ENCODE data around the gene CCDC33. TPM values are rescaled to one million over a fixed set of nuclear protein-coding genes. Genes with fewer than 3 reads are reported as not detected.

The CCDC33 gene
- total and polyA plus RNA-seq, 3 experiments from 2014 or later: not detected

- Mint-ChIP-seq H3K27me3 (peaks cover 28 to 64% of the 10 kb centered on the region in 2 donors), H3K36me3 (no peaks in the 10 kb centered on the region), H3K4me1 (no peaks in the 10 kb centered on the region), H3K4me3 (no peak overlapping the region), H3K9me3 (no peaks in the 10 kb centered on the region), H3K27ac (no peak overlapping the region)
- Histone ChIP-seq H3K27me3 (ENCODE audit: insufficient read depth, low read length, poor library complexity, severe bottlenecking) (peaks cover 12% of the 10 kb centered on the region), H3K27ac (ENCODE audit: low read depth, low read length) (no peak overlapping the region), H3K4me1 (ENCODE audit: insufficient read depth, low read length) (no peaks in the 10 kb centered on the region), H3K36me3 (ENCODE audit: insufficient read depth, low read length) (no peaks in the 10 kb centered on the region), H3K9me3 (ENCODE audit: low read length) (no peaks in the 10 kb centered on the region), H3K4me3 (ENCODE audit: low read length) (no peak overlapping the region)
- POLR2A ChIA-PET: no interaction called here
- DNase-seq: no peak
- CTCF ChIA-PET: no interaction called here
These were observed 64.1 kb downstream of the CCDC33 start for GRCh38 chr15:74300057-74300795.

DNA sequence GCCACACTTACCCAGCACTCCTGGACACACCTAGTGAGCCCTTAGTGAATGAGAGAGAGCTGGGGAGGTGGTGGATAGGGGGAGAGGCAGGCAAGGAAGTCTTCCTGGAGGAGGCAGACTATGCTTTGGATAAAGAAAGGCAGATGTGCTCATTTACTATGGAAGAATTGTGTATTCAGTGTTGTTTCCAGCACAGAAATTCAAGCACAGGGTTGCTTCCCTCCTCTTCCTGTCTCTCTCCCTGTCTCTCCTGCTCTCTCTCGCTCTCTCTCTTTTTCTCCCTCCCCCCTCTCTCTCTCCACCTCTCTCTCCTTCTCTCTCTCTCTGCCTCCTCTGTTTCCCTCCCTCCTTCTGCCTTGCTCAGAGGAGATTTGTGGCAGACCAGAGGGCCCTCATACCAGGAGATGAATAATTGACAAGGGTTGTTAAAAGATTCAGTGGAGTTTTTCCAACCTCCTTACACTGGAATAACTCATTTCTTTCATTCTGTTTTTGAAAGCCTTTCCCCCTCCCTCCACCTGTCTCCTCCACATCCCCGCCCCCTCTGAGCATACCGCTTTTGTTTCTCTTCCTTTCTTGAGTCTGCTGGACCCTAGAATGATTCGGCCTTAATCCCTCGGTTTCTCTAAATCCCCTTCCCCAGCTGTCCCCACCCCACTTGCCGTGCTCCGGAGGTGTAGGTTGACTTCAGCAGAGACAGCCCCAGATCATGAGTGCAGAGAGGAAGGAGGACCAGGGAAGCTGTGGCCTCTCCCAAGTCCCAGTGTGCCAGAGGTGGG is 65.6 kb downstream of the CCDC33 start:
- Histone ChIP-seq H3K27me3 (ENCODE audit: insufficient read depth, low read length, poor library complexity, severe bottlenecking) (peaks cover 12% of the 10 kb centered on the region), H3K4me3 (ENCODE audit: low read length) (no peak overlapping the region), H3K9me3 (ENCODE audit: low read length) (no peaks in the 10 kb centered on the region), H3K36me3 (ENCODE audit: insufficient read depth, low read length) (no peaks in the 10 kb centered on the region), H3K4me1 (ENCODE audit: insufficient read depth, low read length) (no peaks in the 10 kb centered on the region), H3K27ac (ENCODE audit: low read depth, low read length) (no peak overlapping the region)
- Mint-ChIP-seq H3K4me1 (no peaks in the 10 kb centered on the region), H3K27ac (peak overlapping the region in 1 of 8 donors; percentile 70), H3K36me3 (no peaks in the 10 kb centered on the region), H3K27me3 (peaks cover 33 to 77% of the 10 kb centered on the region in 2 donors), H3K9me3 (no peaks in the 10 kb centered on the region), H3K4me3 (no peak overlapping the region)
- POLR2A ChIA-PET: no interaction called here
- CTCF ChIA-PET: no interaction called here
- DNase-seq: no peak

DNA sequence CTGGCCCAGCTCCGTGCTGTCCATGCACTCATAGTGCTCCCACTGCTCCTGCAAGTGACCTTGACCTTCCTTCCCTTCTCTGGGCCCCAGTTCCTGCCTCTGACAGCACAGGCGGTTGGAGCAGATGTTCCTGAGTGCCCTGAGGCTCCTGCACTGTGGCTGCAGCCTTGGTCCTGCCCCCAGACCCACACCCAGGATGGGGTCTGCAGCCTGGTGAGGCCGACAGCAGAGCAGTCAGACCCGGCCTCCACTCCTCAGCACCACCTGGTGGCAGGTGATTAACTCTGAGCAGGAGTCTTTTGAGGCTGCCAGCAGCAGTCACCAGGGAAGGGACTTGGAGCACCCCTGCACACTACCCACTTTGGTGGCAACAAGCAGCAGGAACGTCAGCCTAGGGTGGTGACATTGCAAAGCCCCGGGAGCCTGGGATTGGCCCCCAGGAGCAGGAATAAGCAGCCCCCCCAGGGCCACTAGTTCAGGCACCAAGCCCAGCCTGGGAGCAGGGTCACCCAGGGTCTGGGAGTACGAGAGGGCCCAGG is 66.8 kb downstream of the CCDC33 start:
- DNase-seq: no peak
- H3K27me3 Mint-ChIP-seq: peaks cover 41 to 84% of the 10 kb centered on the region in 2 donors
- peak overlapping the region in 1 of 8 donors; percentile 28 for H3K27ac Mint-ChIP-seq
- no peaks in the 10 kb centered on the region for H3K4me1 ChIP-seq (ENCODE audit: insufficient read depth, low read length)
- no peak overlapping the region for H3K4me3 Mint-ChIP-seq
- ChIA-PET CTCF (interaction anchor here (1.3 kb wide), 1 partner anchor 19 kb away, joined by 3 read pairs; no protein-coding TSS in a partner anchor), POLR2A (no interaction called here)
- no peaks in the 10 kb centered on the region for H3K36me3 ChIP-seq (ENCODE audit: insufficient read depth, low read length)
- peaks cover 12% of the 10 kb centered on the region for H3K27me3 ChIP-seq (ENCODE audit: insufficient read depth, low read length, poor library complexity, severe bottlenecking)
- no peak overlapping the region for H3K4me3 ChIP-seq (ENCODE audit: low read length)
- no peaks in the 10 kb centered on the region for H3K36me3 Mint-ChIP-seq
- no peaks in the 10 kb centered on the region for H3K9me3 Mint-ChIP-seq
- no peaks in the 10 kb centered on the region for H3K4me1 Mint-ChIP-seq
- no peaks in the 10 kb centered on the region for H3K9me3 ChIP-seq (ENCODE audit: low read length)
- H3K27ac ChIP-seq (ENCODE audit: low read depth, low read length): no peak overlapping the region

- Histone ChIP-seq H3K27me3 (ENCODE audit: insufficient read depth, low read length, poor library complexity, severe bottlenecking) (peaks cover 12% of the 10 kb centered on the region), H3K4me1 (ENCODE audit: insufficient read depth, low read length) (no peaks in the 10 kb centered on the region), H3K36me3 (ENCODE audit: insufficient read depth, low read length) (no peaks in the 10 kb centered on the region), H3K4me3 (ENCODE audit: low read length) (no peak overlapping the region), H3K9me3 (ENCODE audit: low read length) (no peaks in the 10 kb centered on the region), H3K27ac (ENCODE audit: low read depth, low read length) (no peak overlapping the region)
- Mint-ChIP-seq H3K4me3 (no peak overlapping the region), H3K9me3 (no peaks in the 10 kb centered on the region), H3K27me3 (peaks cover 40 to 85% of the 10 kb centered on the region in 2 donors), H3K27ac (no peak overlapping the region), H3K4me1 (no peaks in the 10 kb centered on the region), H3K36me3 (no peaks in the 10 kb centered on the region)
- DNase-seq: no peak
- POLR2A ChIA-PET: no interaction called here
- CTCF ChIA-PET: interaction anchor here (1.3 kb wide), 1 partner anchor 18 kb away, joined by 3 read pairs; no protein-coding TSS in a partner anchor
These were observed 67.7 kb downstream of the CCDC33 start for GRCh38 chr15:74303741-74304309.

DNA sequence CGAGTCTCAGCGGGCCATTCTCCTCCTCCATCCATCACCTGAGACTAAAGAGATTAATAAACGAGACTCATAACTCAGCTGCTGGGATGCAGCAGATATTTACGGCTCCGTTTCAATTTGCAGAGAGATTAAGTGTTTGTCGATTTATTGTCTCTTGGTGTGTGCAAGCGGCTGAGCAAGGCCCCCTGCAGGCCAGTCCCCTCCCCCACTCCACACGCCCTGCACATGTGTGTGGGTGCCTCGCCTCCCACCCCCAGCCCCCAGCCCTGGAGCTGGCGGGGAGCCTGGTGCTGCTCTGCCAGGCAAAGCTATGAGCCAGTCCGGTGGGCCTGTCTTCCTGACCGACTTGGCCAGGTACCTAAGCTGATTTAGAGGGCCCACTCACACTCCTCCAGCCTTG is 68.3 kb downstream of the CCDC33 start:
- Mint-ChIP-seq H3K4me1 (no peaks in the 10 kb centered on the region), H3K36me3 (no peaks in the 10 kb centered on the region), H3K4me3 (no peak overlapping the region), H3K9me3 (no peaks in the 10 kb centered on the region), H3K27ac (no peak overlapping the region), H3K27me3 (peaks cover 40 to 89% of the 10 kb centered on the region in 2 donors)
- POLR2A ChIA-PET: no interaction called here
- Histone ChIP-seq H3K4me1 (ENCODE audit: insufficient read depth, low read length) (no peaks in the 10 kb centered on the region), H3K27me3 (ENCODE audit: insufficient read depth, low read length, poor library complexity, severe bottlenecking) (peaks cover 12% of the 10 kb centered on the region), H3K36me3 (ENCODE audit: insufficient read depth, low read length) (no peaks in the 10 kb centered on the region), H3K4me3 (ENCODE audit: low read length) (no peak overlapping the region), H3K9me3 (ENCODE audit: low read length) (no peaks in the 10 kb centered on the region), H3K27ac (ENCODE audit: low read depth, low read length) (no peak overlapping the region)
- CTCF ChIA-PET: interaction anchor here (1.0 to 1.3 kb wide), 2 partner anchors 18 kb away, joined by 3 to 4 read pairs; no protein-coding TSS in a partner anchor
- no peak for DNase-seq

DNA sequence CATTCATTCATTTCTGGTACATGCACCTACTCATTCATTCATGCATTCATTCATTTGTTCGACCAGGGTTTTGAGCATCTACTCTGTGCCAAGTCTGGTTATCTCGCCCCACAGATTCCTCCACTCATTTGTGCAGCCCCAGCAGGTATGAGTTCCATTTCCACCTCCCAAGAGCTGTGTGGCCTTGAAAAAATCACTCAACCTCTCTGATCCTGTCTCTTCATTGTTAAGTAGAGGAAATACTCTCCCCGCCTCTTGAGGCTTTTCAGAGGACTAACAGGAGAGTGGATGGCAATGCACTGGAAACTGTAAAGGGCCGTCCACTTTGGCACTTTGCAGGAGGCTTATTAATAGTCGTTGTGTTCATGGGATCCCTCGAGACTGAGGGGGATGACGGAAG is 69.6 kb downstream of the CCDC33 start:
- H3K9me3 ChIP-seq (ENCODE audit: low read length): no peaks in the 10 kb centered on the region
- no peak overlapping the region for H3K4me3 ChIP-seq (ENCODE audit: low read length)
- Mint-ChIP-seq H3K36me3 (no peaks in the 10 kb centered on the region), H3K4me1 (no peaks in the 10 kb centered on the region), H3K4me3 (no peak overlapping the region), H3K27ac (no peak overlapping the region), H3K27me3 (peaks cover 39 to 78% of the 10 kb centered on the region in 2 donors), H3K9me3 (no peaks in the 10 kb centered on the region)
- H3K36me3 ChIP-seq (ENCODE audit: insufficient read depth, low read length): no peaks in the 10 kb centered on the region
- peaks cover 12% of the 10 kb centered on the region for H3K27me3 ChIP-seq (ENCODE audit: insufficient read depth, low read length, poor library complexity, severe bottlenecking)
- DNase-seq: no peak
- ChIA-PET POLR2A (no interaction called here), CTCF (no interaction called here)
- no peak overlapping the region for H3K27ac ChIP-seq (ENCODE audit: low read depth, low read length)
- H3K4me1 ChIP-seq (ENCODE audit: insufficient read depth, low read length): no peaks in the 10 kb centered on the region

DNA sequence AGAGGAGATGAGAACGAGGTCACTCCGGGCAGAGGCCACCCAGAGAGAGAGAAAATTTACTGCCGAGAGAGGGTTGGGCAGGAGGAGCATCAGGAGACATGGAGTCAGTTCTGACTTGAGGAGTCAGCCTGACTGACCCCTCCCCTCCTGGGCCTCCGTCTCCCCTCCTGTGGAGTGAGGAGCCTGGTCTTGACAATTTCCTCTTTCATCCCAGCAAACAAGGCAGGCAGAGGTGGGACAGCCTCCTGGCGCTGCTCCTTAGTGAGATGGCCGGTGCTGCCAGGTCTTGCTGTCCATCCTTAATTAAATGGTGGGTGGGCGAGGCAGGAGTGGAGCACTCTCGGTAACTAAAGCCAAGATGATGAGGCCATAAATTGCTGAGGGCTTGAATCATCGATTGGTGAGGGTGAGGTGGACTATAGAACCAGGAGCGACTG is 70.7 kb downstream of the CCDC33 start:
- POLR2A ChIA-PET: no interaction called here
- no peaks in the 10 kb centered on the region for H3K4me1 ChIP-seq (ENCODE audit: insufficient read depth, low read length)
- peaks cover 12% of the 10 kb centered on the region for H3K27me3 ChIP-seq (ENCODE audit: insufficient read depth, low read length, poor library complexity, severe bottlenecking)
- H3K27ac ChIP-seq (ENCODE audit: low read depth, low read length): no peak overlapping the region
- CTCF ChIA-PET: interaction anchor here (1.2 to 1.5 kb wide), 3 partner anchors 15 to 180 kb away, joined by 5 to 9 read pairs (median 5); no protein-coding TSS in a partner anchor
- no peaks in the 10 kb centered on the region for H3K36me3 ChIP-seq (ENCODE audit: insufficient read depth, low read length)
- no peak for DNase-seq
- H3K4me3 ChIP-seq (ENCODE audit: low read length): no peak overlapping the region
- Mint-ChIP-seq H3K27ac (no peak overlapping the region), H3K4me3 (no peak overlapping the region), H3K27me3 (peaks cover 32 to 67% of the 10 kb centered on the region in 2 donors), H3K36me3 (no peaks in the 10 kb centered on the region), H3K4me1 (no peaks in the 10 kb centered on the region), H3K9me3 (no peaks in the 10 kb centered on the region)
- H3K9me3 ChIP-seq (ENCODE audit: low read length): no peaks in the 10 kb centered on the region

All from CD8-positive, alpha-beta memory T cell (primary cell).